HL-60 (cell line): ENCODE results near the gene KRT75.
"Not testable (repeated sequence)": the region's sequence is repeated elsewhere in the genome, so short reads cannot be mapped to it uniquely, and the experiment has no call there.

ENCODE experiments used
- DNase-seq, 2 experiments: peaks; one replicate each; pipeline ENCODE4 v3.0.0-alpha.2; 2010 to 2020; ENCODE audit warnings: low read depth in 1 of 2, low spot score in 1 of 2
- H3K27ac ChIP-seq: fragments of 250-450 bp; sonication (Bioruptor Pico); replicated peaks from 2 replicates; pipeline ENCODE4 v1.5.1; 2020; ENCODE audit warnings: mild to moderate bottlenecking, moderate library complexity
- H3K27me3 ChIP-seq: fragments of 250-450 bp; sonication (Bioruptor Pico); 2 replicates; pipeline ENCODE4 v1.5.1; 2021; ENCODE audit warnings: mild to moderate bottlenecking, moderate library complexity; ENCODE audit not compliant: insufficient read depth, poor library complexity, severe bottlenecking
- H3K4me3 ChIP-seq: replicated peaks from 2 replicates; pipeline ENCODE4 v1.5.1; 2011; ENCODE audit warnings: mild to moderate bottlenecking, control low read depth, low read length; ENCODE audit not compliant: insufficient read depth
- GABPA ChIP-seq: IDR thresholded peaks from 2 replicates; pipeline ENCODE4 v1.6.1; 2012; ENCODE audit warnings: low read depth
- POLR2AphosphoS5 ChIP-seq: IDR thresholded peaks from 2 replicates; pipeline ENCODE4 v1.6.1; 2012; ENCODE audit warnings: low read depth
- SPI1 ChIP-seq: IDR thresholded peaks from 2 replicates; pipeline ENCODE4 v1.6.1; 2012; ENCODE audit warnings: low read depth, mild to moderate bottlenecking, borderline replicate concordance
- TF ChIP-seq, protein P1 (sequence below): IDR thresholded peaks from 2 replicates; pipeline ENCODE4 v1.6.1; 2012; ENCODE audit warnings: low read depth; ENCODE audit not compliant: insufficient replicate concordance
- TF ChIP-seq, protein P2 (sequence below): IDR thresholded peaks from one replicate; pipeline ENCODE4 v1.5.1; 2011; ENCODE audit warnings: low read length, control low read depth, inconsistent platforms; ENCODE audit not compliant: insufficient read depth

Gene KRT75

GRCh38 chr12:52454411-52455201, 20.4 kb upstream of the KRT75 start:
- H3K4me3 ChIP-seq = no peak overlapping the region
- H3K27me3 ChIP-seq = peaks cover 4% of the 10 kb centered on the region
- no peak overlapping the region for H3K27ac ChIP-seq
- TF ChIP-seq, protein P1, sequence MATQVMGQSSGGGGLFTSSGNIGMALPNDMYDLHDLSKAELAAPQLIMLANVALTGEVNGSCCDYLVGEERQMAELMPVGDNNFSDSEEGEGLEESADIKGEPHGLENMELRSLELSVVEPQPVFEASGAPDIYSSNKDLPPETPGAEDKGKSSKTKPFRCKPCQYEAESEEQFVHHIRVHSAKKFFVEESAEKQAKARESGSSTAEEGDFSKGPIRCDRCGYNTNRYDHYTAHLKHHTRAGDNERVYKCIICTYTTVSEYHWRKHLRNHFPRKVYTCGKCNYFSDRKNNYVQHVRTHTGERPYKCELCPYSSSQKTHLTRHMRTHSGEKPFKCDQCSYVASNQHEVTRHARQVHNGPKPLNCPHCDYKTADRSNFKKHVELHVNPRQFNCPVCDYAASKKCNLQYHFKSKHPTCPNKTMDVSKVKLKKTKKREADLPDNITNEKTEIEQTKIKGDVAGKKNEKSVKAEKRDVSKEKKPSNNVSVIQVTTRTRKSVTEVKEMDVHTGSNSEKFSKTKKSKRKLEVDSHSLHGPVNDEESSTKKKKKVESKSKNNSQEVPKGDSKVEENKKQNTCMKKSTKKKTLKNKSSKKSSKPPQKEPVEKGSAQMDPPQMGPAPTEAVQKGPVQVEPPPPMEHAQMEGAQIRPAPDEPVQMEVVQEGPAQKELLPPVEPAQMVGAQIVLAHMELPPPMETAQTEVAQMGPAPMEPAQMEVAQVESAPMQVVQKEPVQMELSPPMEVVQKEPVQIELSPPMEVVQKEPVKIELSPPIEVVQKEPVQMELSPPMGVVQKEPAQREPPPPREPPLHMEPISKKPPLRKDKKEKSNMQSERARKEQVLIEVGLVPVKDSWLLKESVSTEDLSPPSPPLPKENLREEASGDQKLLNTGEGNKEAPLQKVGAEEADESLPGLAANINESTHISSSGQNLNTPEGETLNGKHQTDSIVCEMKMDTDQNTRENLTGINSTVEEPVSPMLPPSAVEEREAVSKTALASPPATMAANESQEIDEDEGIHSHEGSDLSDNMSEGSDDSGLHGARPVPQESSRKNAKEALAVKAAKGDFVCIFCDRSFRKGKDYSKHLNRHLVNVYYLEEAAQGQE = no peak
- TF ChIP-seq POLR2AphosphoS5 (no peak), SPI1 (no peak), GABPA (no peak)
- TF ChIP-seq, protein P2, sequence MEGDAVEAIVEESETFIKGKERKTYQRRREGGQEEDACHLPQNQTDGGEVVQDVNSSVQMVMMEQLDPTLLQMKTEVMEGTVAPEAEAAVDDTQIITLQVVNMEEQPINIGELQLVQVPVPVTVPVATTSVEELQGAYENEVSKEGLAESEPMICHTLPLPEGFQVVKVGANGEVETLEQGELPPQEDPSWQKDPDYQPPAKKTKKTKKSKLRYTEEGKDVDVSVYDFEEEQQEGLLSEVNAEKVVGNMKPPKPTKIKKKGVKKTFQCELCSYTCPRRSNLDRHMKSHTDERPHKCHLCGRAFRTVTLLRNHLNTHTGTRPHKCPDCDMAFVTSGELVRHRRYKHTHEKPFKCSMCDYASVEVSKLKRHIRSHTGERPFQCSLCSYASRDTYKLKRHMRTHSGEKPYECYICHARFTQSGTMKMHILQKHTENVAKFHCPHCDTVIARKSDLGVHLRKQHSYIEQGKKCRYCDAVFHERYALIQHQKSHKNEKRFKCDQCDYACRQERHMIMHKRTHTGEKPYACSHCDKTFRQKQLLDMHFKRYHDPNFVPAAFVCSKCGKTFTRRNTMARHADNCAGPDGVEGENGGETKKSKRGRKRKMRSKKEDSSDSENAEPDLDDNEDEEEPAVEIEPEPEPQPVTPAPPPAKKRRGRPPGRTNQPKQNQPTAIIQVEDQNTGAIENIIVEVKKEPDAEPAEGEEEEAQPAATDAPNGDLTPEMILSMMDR = no peak
- no peak for DNase-seq

DNA sequence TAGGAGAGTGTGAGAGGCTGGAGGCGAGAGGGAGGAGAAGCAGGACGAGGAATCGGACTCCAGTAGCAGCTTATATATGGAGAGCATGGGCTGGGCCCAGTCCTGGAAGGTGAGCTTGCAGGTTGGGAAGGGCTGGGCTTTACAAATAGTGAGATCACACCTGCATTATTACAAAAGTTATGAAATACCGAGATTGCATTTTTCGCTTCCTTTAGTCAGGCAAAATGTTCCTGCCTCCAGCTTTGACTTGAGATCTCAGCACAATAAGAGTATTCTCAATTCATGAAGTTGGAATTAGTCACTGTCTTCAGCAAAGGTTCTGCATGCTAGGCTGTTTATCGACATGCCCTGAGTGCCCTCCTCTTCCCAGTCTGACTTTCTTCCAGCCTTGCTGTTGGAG, 17.9 kb upstream of the KRT75 start, which contains the start of gene KRT6B:
Gene KRT6B, minus strand, starts transcription at position 46 of the 400 bp plus-strand sequence. CDS start 68 bp downstream, outside the sequence.
- TF ChIP-seq POLR2AphosphoS5 (no peak), SPI1 (no peak), GABPA (no peak)
- TF ChIP-seq, protein P2 = no peak
- TF ChIP-seq, protein P1 = no peak
- no peak for DNase-seq
- Histone ChIP-seq H3K27me3 (peaks cover 4% of the 10 kb centered on the region), H3K27ac (no peak within 1 kb of the TSS), H3K4me3 (no peak within 1 kb of the TSS)

DNA sequence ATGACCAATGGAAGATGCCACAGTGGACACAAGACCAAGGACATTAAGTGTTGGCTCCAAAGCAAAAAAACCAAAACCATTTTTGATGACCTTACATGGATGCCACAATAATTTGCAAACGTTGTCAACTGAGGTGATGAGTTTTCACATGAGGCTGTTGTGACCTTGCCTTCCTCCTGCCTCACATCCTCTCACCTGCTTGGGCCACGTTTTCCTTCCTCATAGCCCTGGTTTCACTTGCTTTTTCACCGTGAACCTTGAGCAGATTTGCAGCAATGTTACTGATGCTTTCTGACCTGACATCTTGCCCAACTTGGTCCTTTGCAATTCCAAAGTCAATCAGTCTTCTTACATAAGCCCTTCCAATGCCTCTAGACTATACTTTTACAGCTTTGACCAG, 14.1 kb upstream of the KRT75 start:
- H3K27me3 ChIP-seq = peaks cover 4% of the 10 kb centered on the region
- DNase-seq = no peak
- H3K4me3 ChIP-seq = no peak overlapping the region
- TF ChIP-seq, protein P2 = no peak
- H3K27ac ChIP-seq = no peak overlapping the region

- not testable (repeated sequence) for H3K27ac ChIP-seq, DNase-seq, H3K27me3 ChIP-seq, H3K4me3 ChIP-seq
These were observed 13.0 kb upstream of the KRT75 start for GRCh38 chr12:52447196-52447595.
